ENCODE measurements around the gene BATF3.

GRCh38 chr1:212700892-212701819 lies 1.5 kb upstream of the BATF3 start:
- no peak for TF ChIP-seq CTCF (IDR thresholded peaks at IDR 0.05)
- TF ChIP-seq POLR2A (IDR thresholded peaks at IDR 0.05): no peak
